ENCODE data around the gene POLRMT. TPM values are rescaled to one million over a fixed set of nuclear protein-coding genes. Genes with fewer than 3 reads are reported as not detected.

POLRMT gene
- total and polyA plus RNA-seq, 4 experiments from 2014 or later, result 31.6 to 103 (median 78.6) TPM

GRCh38 chr19:590750-591098 lies 42.6 kb downstream of the POLRMT start:
- no peak overlapping the region for H3K4me3 ChIP-seq (ENCODE audit: low read length in 2 of 2)
- peaks cover 16% of the 10 kb centered on the region for H3K4me1 ChIP-seq (ENCODE audit: insufficient read depth, low read length)
- no peak for DNase-seq
- peaks cover 6 to 10% of the 10 kb centered on the region in 2 donors for H3K27me3 Mint-ChIP-seq
- no peaks in the 10 kb centered on the region for H3K9me3 ChIP-seq (ENCODE audit: control insufficient read depth in 1 of 2, low read length in 2 of 2)
- ChIA-PET POLR2A (ENCODE audit: partially characterized antibody) (no interaction called here), CTCF (ENCODE audit: partially characterized antibody) (no interaction called here)
- H3K4me3 Mint-ChIP-seq, result no peak overlapping the region
- intact Hi-C loops (cut with micrococcal nuclease), result no loop called here
- no peaks in the 10 kb centered on the region for H3K36me3 ChIP-seq (ENCODE audit: insufficient read depth, low read length)
- H3K27ac Mint-ChIP-seq, result no peak overlapping the region
- H3K9me3 Mint-ChIP-seq, result no peaks in the 10 kb centered on the region
- no peak overlapping the region for H3K27ac ChIP-seq (ENCODE audit: low read depth, low read length)
- peaks cover 1 to 10% (median 5%) of the 10 kb centered on the region in 4 donors for H3K4me1 Mint-ChIP-seq
- peaks cover 6% of the 10 kb centered on the region for H3K27me3 ChIP-seq (ENCODE audit: insufficient read depth, low read length)
- H3K36me3 Mint-ChIP-seq, result peaks cover 0 to 2% of the 10 kb centered on the region in 2 donors

DNA sequence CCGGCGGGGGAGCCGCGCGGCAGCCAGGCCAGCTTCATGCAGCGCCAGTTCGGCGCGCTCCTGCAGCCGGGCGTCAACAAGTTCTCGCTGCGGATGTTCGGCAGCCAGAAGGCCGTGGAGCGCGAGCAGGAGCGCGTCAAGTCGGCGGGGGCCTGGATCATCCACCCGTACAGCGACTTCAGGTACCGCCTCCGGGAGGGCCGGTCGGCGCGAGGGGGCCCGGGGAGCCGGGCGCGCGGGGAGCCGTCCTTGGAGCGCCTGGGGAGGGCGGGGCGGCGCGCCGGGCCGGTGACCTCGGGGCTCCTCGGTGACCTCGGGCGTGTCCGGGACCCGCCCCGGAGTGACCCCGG lies 43.0 kb downstream of the POLRMT start:
- H3K36me3 ChIP-seq (ENCODE audit: insufficient read depth, low read length), result no peaks in the 10 kb centered on the region
- H3K4me3 ChIP-seq (ENCODE audit: low read length in 2 of 2), result no peak overlapping the region
- H3K36me3 Mint-ChIP-seq, result peaks cover 0 to 2% of the 10 kb centered on the region in 2 donors
- peak in 4 of 5 donors; percentile 36 to 45 (median 39) for DNase-seq
- intact Hi-C loops (cut with micrococcal nuclease), result no loop called here
- no peaks in the 10 kb centered on the region for H3K9me3 ChIP-seq (ENCODE audit: control insufficient read depth in 1 of 2, low read length in 2 of 2)
- CTCF ChIA-PET (ENCODE audit: partially characterized antibody), result no interaction called here
- H3K4me1 Mint-ChIP-seq, result peaks cover 1 to 10% (median 5%) of the 10 kb centered on the region in 4 donors
- H3K27ac ChIP-seq (ENCODE audit: low read depth, low read length), result no peak overlapping the region
- peak overlapping the region in 5 of 8 donors; percentile 28 to 57 (median 41) for H3K4me3 Mint-ChIP-seq
- no peaks in the 10 kb centered on the region for H3K9me3 Mint-ChIP-seq
- no peak overlapping the region for H3K27ac Mint-ChIP-seq
- peaks cover 16% of the 10 kb centered on the region for H3K4me1 ChIP-seq (ENCODE audit: insufficient read depth, low read length)
- peaks cover 6% of the 10 kb centered on the region for H3K27me3 ChIP-seq (ENCODE audit: insufficient read depth, low read length)
- H3K27me3 Mint-ChIP-seq, result peaks cover 6 to 10% of the 10 kb centered on the region in 2 donors
- POLR2A ChIA-PET (ENCODE audit: partially characterized antibody), result no interaction called here

GRCh38 chr19:589693-590395 lies 43.5 kb downstream of the POLRMT start, which contains the start of gene HCN2:
HCN2 (plus strand) TSS chr19:589881; CDS start chr19:589946, 65 bp downstream.
- peak within 1 kb of the TSS; percentile 45 to 76 (median 56) for H3K4me3 Mint-ChIP-seq
- CTCF ChIA-PET (ENCODE audit: partially characterized antibody), result no interaction called here

GRCh38 chr19:588741-589692 lies 44.3 kb downstream of the POLRMT start:
- H3K27ac ChIP-seq (ENCODE audit: low read depth, low read length), result no peak overlapping the region
- peaks cover 6% of the 10 kb centered on the region for H3K27me3 ChIP-seq (ENCODE audit: insufficient read depth, low read length)
- Mint-ChIP-seq H3K4me1 (peaks cover 1 to 11% (median 5%) of the 10 kb centered on the region in 4 donors), H3K4me3 (peak overlapping the region; percentile 45 to 76 (median 54)), H3K27me3 (peaks cover 6 to 10% of the 10 kb centered on the region in 2 donors), H3K36me3 (peaks cover 0 to 2% of the 10 kb centered on the region in 2 donors), H3K27ac (no peak overlapping the region), H3K9me3 (no peaks in the 10 kb centered on the region)
- H3K4me3 ChIP-seq (ENCODE audit: low read length in 2 of 2), result no peak overlapping the region
- ChIA-PET POLR2A (ENCODE audit: partially characterized antibody) (no interaction called here), CTCF (ENCODE audit: partially characterized antibody) (interaction anchor here (0.6 kb wide), 1 partner anchor 39 kb away, joined by 4 read pairs; no protein-coding TSS in a partner anchor)
- DNase-seq, result no peak
- H3K4me1 ChIP-seq (ENCODE audit: insufficient read depth, low read length), result peaks cover 18% of the 10 kb centered on the region
- no peaks in the 10 kb centered on the region for H3K9me3 ChIP-seq (ENCODE audit: control insufficient read depth in 1 of 2, low read length in 2 of 2)
- intact Hi-C loops (cut with micrococcal nuclease), result loop anchor here (1.0 to 2.0 kb wide), 3 partner anchors 16 to 145 kb away; partner anchors contain the start of gene BSG
- H3K36me3 ChIP-seq (ENCODE audit: insufficient read depth, low read length), result no peaks in the 10 kb centered on the region

More at GRCh38 chr19:589693-590395, 43.5 kb downstream of the POLRMT start, which contains the start of gene HCN2:
- DNase-seq, result no peak
- Histone ChIP-seq H3K4me3 (ENCODE audit: low read length in 2 of 2) (no peak within 1 kb of the TSS), H3K9me3 (ENCODE audit: control insufficient read depth in 1 of 2, low read length in 2 of 2) (no peaks in the 10 kb centered on the region), H3K27me3 (ENCODE audit: insufficient read depth, low read length) (peaks cover 6% of the 10 kb centered on the region), H3K36me3 (ENCODE audit: insufficient read depth, low read length) (no peaks in the 10 kb centered on the region), H3K4me1 (ENCODE audit: insufficient read depth, low read length) (peaks cover 16% of the 10 kb centered on the region), H3K27ac (ENCODE audit: low read depth, low read length) (no peak within 1 kb of the TSS)
- peaks cover 6 to 10% of the 10 kb centered on the region in 2 donors for H3K27me3 Mint-ChIP-seq
- no peaks in the 10 kb centered on the region for H3K9me3 Mint-ChIP-seq
- H3K27ac Mint-ChIP-seq, result no peak within 1 kb of the TSS
- peaks cover 1 to 10% (median 5%) of the 10 kb centered on the region in 4 donors for H3K4me1 Mint-ChIP-seq
- POLR2A ChIA-PET (ENCODE audit: partially characterized antibody), result no interaction called here
- intact Hi-C loops (cut with micrococcal nuclease), result loop anchor here (2.0 kb wide), 2 partner anchors 17 to 21 kb away; partner anchors contain the start of gene BSG
- H3K36me3 Mint-ChIP-seq, result peaks cover 0 to 2% of the 10 kb centered on the region in 2 donors

DNA sequence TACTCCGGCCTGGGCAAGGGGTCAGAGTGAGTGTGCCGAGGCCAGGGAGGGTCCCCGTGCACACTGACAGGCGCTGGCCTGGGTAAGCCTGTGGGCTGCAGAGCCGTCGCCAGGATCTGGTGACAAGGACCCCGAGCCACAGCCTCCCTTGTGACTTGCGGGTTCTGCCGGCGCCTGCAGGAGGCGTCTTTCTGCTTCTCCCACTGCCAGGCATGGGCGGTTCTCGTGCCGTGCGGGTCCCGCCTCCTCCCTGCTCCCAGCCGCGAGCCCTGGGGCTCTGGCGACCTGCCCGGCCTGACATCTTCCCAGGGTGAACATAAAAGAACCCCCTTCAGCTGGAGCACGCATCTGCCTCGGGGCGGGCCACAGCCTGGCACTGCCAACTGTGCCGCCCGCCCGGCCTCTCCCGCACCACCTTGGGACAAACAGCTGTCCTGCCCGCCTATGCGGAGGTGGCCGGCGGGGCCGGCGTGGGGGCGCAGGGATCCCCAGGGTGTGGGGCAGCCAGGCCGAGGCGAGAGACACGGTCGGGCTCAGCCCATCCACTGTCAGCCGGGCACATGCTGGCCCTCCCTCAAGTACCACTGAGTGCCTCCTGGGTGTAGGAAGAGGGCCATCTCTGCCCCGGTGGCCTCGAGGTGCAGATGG lies 45.1 kb downstream of the POLRMT start:
- no peak overlapping the region for H3K27ac ChIP-seq (ENCODE audit: low read depth, low read length)
- peak overlapping the region in 1 of 7 donors; percentile 59 for H3K27ac Mint-ChIP-seq
- CTCF ChIA-PET (ENCODE audit: partially characterized antibody), result interaction anchor here (0.6 to 1.0 kb wide), 2 partner anchors 40 to 87 kb away, joined by 4 read pairs; no protein-coding TSS in a partner anchor

GRCh38 chr19:585551-586110 lies 47.7 kb downstream of the POLRMT start:
- ChIA-PET POLR2A (ENCODE audit: partially characterized antibody) (interaction anchor here (0.7 to 2.2 kb wide), 6 partner anchors 11 to 94 kb away, joined by 3 to 7 read pairs (median 4); partner anchors contain the start of genes BSG and POLRMT), CTCF (ENCODE audit: partially characterized antibody) (interaction anchor here (1.4 to 4.3 kb wide), 5 partner anchors 11 to 152 kb away, joined by 3 to 26 read pairs (median 7); no protein-coding TSS in a partner anchor)
- Mint-ChIP-seq H3K27ac (no peak overlapping the region), H3K9me3 (peaks cover 0 to 1% (median 0%) of the 10 kb centered on the region in 8 donors), H3K4me3 (no peak overlapping the region), H3K27me3 (peaks cover 4 to 7% of the 10 kb centered on the region in 2 donors), H3K4me1 (peaks cover 3 to 11% (median 6%) of the 10 kb centered on the region in 4 donors), H3K36me3 (peaks cover 0 to 10% of the 10 kb centered on the region in 2 donors)
- Histone ChIP-seq H3K27ac (ENCODE audit: low read depth, low read length) (no peak overlapping the region), H3K9me3 (ENCODE audit: control insufficient read depth in 1 of 2, low read length in 2 of 2) (no peaks in the 10 kb centered on the region), H3K4me3 (ENCODE audit: low read length in 2 of 2) (no peak overlapping the region), H3K4me1 (ENCODE audit: insufficient read depth, low read length) (peaks cover 19% of the 10 kb centered on the region), H3K36me3 (ENCODE audit: insufficient read depth, low read length) (peaks cover 7% of the 10 kb centered on the region), H3K27me3 (ENCODE audit: insufficient read depth, low read length) (peaks cover 6% of the 10 kb centered on the region)
- no peak for DNase-seq
- intact Hi-C loops (cut with micrococcal nuclease), result no loop called here

More for the DNA sequence above, 45.1 kb downstream of the POLRMT start:
- H3K4me1 Mint-ChIP-seq, result peaks cover 3 to 14% (median 6%) of the 10 kb centered on the region in 4 donors
- H3K4me1 ChIP-seq (ENCODE audit: insufficient read depth, low read length), result peaks cover 19% of the 10 kb centered on the region
- POLR2A ChIA-PET (ENCODE audit: partially characterized antibody), result no interaction called here
- no peaks in the 10 kb centered on the region for H3K36me3 ChIP-seq (ENCODE audit: insufficient read depth, low read length)
- H3K9me3 ChIP-seq (ENCODE audit: control insufficient read depth in 1 of 2, low read length in 2 of 2), result no peaks in the 10 kb centered on the region
- H3K27me3 ChIP-seq (ENCODE audit: insufficient read depth, low read length), result peaks cover 6% of the 10 kb centered on the region
- H3K27me3 Mint-ChIP-seq, result peaks cover 6 to 7% of the 10 kb centered on the region in 2 donors
- H3K9me3 Mint-ChIP-seq, result peaks cover 0 to 1% (median 0%) of the 10 kb centered on the region in 8 donors
- peak; percentile 57 to 81 (median 62) for DNase-seq
- peaks cover 0 to 2% of the 10 kb centered on the region in 2 donors for H3K36me3 Mint-ChIP-seq
- peak overlapping the region in 4 of 8 donors; percentile 42 to 65 (median 52) for H3K4me3 Mint-ChIP-seq
- intact Hi-C loops (cut with micrococcal nuclease), result loop anchor here (1.0 to 2.0 kb wide), 3 partner anchors 15 to 146 kb away; partner anchors contain the start of gene BSG
- no peak overlapping the region for H3K4me3 ChIP-seq (ENCODE audit: low read length in 2 of 2)
